PC-9 (cell line): Measurements from ENCODE around the gene CTBP2.

Experiments
- CTCF ChIP-seq: fragments of 200-600 bp; sonication (generic); conservative IDR thresholded peaks from 2 replicates; pipeline ENCODE4 v1.6.1; 2017; ENCODE audit warnings: mixed run types, antibody characterized with exemption, mild to moderate bottlenecking, moderate library complexity
- EZH2 ChIP-seq: fragments of 200-600 bp; sonication (generic); IDR thresholded peaks from 2 replicates; pipeline ENCODE4 v1.8.0; 2017; ENCODE audit warnings: antibody characterized with exemption, low read depth

- TF ChIP-seq EZH2 (no peak), CTCF (no peak)
These were observed 11.8 kb downstream of the CTBP2 start for GRCh38 chr10:125148528-125148927.
